ENCODE measurements around the gene SH2D4B. TPM values are rescaled to one million over a fixed set of nuclear protein-coding genes. Genes with fewer than 3 reads are reported as not detected.
A peak's percentile ranks its signal among the peaks of the same experiment; 100 is the strongest.
"Not testable (repeated sequence)": the region's sequence is repeated elsewhere in the genome, so short reads cannot be mapped to it uniquely, and the experiment has no call there.

Gene SH2D4B
- polyA plus RNA-seq, 4 donors = 0.03 to 0.09 TPM; not detected in 2

- Histone ChIP-seq H3K36me3 (ENCODE audit: control insufficient read depth in 3 of 3, insufficient read depth in 2 of 3, low read depth in 1 of 3, low read length in 3 of 3) (no peaks in the 10 kb centered on the region), H3K27ac (ENCODE audit: low read depth in 1 of 3, low read length in 2 of 3) (peak overlapping the region in 1 of 3 donors; percentile 2), H3K4me1 (ENCODE audit: control insufficient read depth in 3 of 3, insufficient read depth in 2 of 3, low read depth in 1 of 3, low read length in 2 of 3) (no peaks in the 10 kb centered on the region), H3K9me3 (ENCODE audit: control insufficient read depth in 2 of 2, insufficient read depth in 1 of 2, low read depth in 1 of 2, low read length in 1 of 2) (no peaks in the 10 kb centered on the region), H3K27me3 (ENCODE audit: control insufficient read depth in 3 of 3, insufficient read depth in 3 of 3, low read length in 3 of 3) (no peaks in the 10 kb centered on the region), H3K4me3 (ENCODE audit: low read depth in 1 of 3, low read length in 3 of 3) (peak overlapping the region in 1 of 3 donors; percentile 23)
- DNase-seq (peak in 1 of 2 donors; percentile 47), FAIRE-seq (no peak)
- 26 to 53% (median 48%) methylated on average over 11 of the region's 11 CpGs for WGBS, 3 donors
Measured at GRCh38 chr10:80540981-80541750, 3.5 kb downstream of the SH2D4B start.

- Histone ChIP-seq H3K27me3 (ENCODE audit: control insufficient read depth in 3 of 3, insufficient read depth in 3 of 3, low read length in 3 of 3) (no peaks in the 10 kb centered on the region), H3K36me3 (ENCODE audit: control insufficient read depth in 3 of 3, insufficient read depth in 2 of 3, low read depth in 1 of 3, low read length in 3 of 3) (no peaks in the 10 kb centered on the region), H3K9me3 (ENCODE audit: control insufficient read depth in 2 of 2, insufficient read depth in 1 of 2, low read depth in 1 of 2, low read length in 1 of 2) (no peaks in the 10 kb centered on the region), H3K4me1 (ENCODE audit: control insufficient read depth in 3 of 3, insufficient read depth in 2 of 3, low read depth in 1 of 3, low read length in 2 of 3) (no peaks in the 10 kb centered on the region), H3K4me3 (ENCODE audit: low read depth in 1 of 3, low read length in 3 of 3) (no peak overlapping the region), H3K27ac (ENCODE audit: low read depth in 1 of 3, low read length in 2 of 3) (no peak overlapping the region)
- FAIRE-seq = no peak
- DNase-seq = no peak
- 78 to 91% (median 80%) methylated on average over 4 of the region's 4 CpGs for WGBS, 3 donors
Measured at GRCh38 chr10:80542053-80542452, 4.4 kb downstream of the SH2D4B start.

- FAIRE-seq (no peak), DNase-seq (no peak)
- H3K4me3 ChIP-seq (ENCODE audit: low read depth in 1 of 3, low read length in 3 of 3) = no peak overlapping the region
- H3K27me3 ChIP-seq (ENCODE audit: control insufficient read depth in 3 of 3, insufficient read depth in 3 of 3, low read length in 3 of 3) = no peaks in the 10 kb centered on the region
- H3K4me1 ChIP-seq (ENCODE audit: control insufficient read depth in 3 of 3, insufficient read depth in 2 of 3, low read depth in 1 of 3, low read length in 2 of 3) = no peaks in the 10 kb centered on the region
- H3K9me3 ChIP-seq (ENCODE audit: control insufficient read depth in 2 of 2, insufficient read depth in 1 of 2, low read depth in 1 of 2, low read length in 1 of 2) = no peaks in the 10 kb centered on the region
- H3K27ac ChIP-seq (ENCODE audit: low read depth in 1 of 3, low read length in 2 of 3) = no peak overlapping the region
- 86 to 97% (median 94%) methylated on average over 13 to 19 of the region's 19 CpGs for WGBS, 3 donors
- H3K36me3 ChIP-seq (ENCODE audit: control insufficient read depth in 3 of 3, insufficient read depth in 2 of 3, low read depth in 1 of 3, low read length in 3 of 3) = no peaks in the 10 kb centered on the region
Measured at GRCh38 chr10:80542652-80543318, 5.1 kb downstream of the SH2D4B start.

GRCh38 chr10:80543319-80543672 is 5.6 kb downstream of the SH2D4B start:
- not testable (repeated sequence) for H3K4me1 ChIP-seq (ENCODE audit: control insufficient read depth in 3 of 3, insufficient read depth in 2 of 3, low read depth in 1 of 3, low read length in 2 of 3); DNase-seq; H3K9me3 ChIP-seq (ENCODE audit: control insufficient read depth in 2 of 2, insufficient read depth in 1 of 2, low read depth in 1 of 2, low read length in 1 of 2); H3K27me3 ChIP-seq (ENCODE audit: control insufficient read depth in 3 of 3, insufficient read depth in 3 of 3, low read length in 3 of 3); H3K27ac ChIP-seq (ENCODE audit: low read depth in 1 of 3, low read length in 2 of 3); H3K36me3 ChIP-seq (ENCODE audit: control insufficient read depth in 3 of 3, insufficient read depth in 2 of 3, low read depth in 1 of 3, low read length in 3 of 3); FAIRE-seq; H3K4me3 ChIP-seq (ENCODE audit: low read depth in 1 of 3, low read length in 3 of 3)
- WGBS, 3 donors = 94 to 98% (median 97%) methylated on average over 14 to 25 of the region's 25 CpGs

- H3K4me3 ChIP-seq (ENCODE audit: low read depth in 1 of 3, low read length in 3 of 3) = no peak overlapping the region
- no peak overlapping the region for H3K27ac ChIP-seq (ENCODE audit: low read depth in 1 of 3, low read length in 2 of 3)
- DNase-seq (no peak), FAIRE-seq (no peak)
- no peaks in the 10 kb centered on the region for H3K4me1 ChIP-seq (ENCODE audit: control insufficient read depth in 3 of 3, insufficient read depth in 2 of 3, low read depth in 1 of 3, low read length in 2 of 3)
- no peaks in the 10 kb centered on the region for H3K36me3 ChIP-seq (ENCODE audit: control insufficient read depth in 3 of 3, insufficient read depth in 2 of 3, low read depth in 1 of 3, low read length in 3 of 3)
- H3K9me3 ChIP-seq (ENCODE audit: control insufficient read depth in 2 of 2, insufficient read depth in 1 of 2, low read depth in 1 of 2, low read length in 1 of 2) = no peaks in the 10 kb centered on the region
- peaks cover 0 to 2% (median 0%) of the 10 kb centered on the region in 3 donors for H3K27me3 ChIP-seq (ENCODE audit: control insufficient read depth in 3 of 3, insufficient read depth in 3 of 3, low read length in 3 of 3)
- WGBS, 3 donors = 91 to 95% (median 94%) methylated on average over 12 of the region's 12 CpGs
Measured at GRCh38 chr10:80544316-80544953, 6.7 kb downstream of the SH2D4B start.

- Histone ChIP-seq H3K9me3 (ENCODE audit: control insufficient read depth in 2 of 2, insufficient read depth in 1 of 2, low read depth in 1 of 2, low read length in 1 of 2) (no peaks in the 10 kb centered on the region), H3K4me3 (ENCODE audit: low read depth in 1 of 3, low read length in 3 of 3) (no peak overlapping the region), H3K36me3 (ENCODE audit: control insufficient read depth in 3 of 3, insufficient read depth in 2 of 3, low read depth in 1 of 3, low read length in 3 of 3) (no peaks in the 10 kb centered on the region), H3K27ac (ENCODE audit: low read depth in 1 of 3, low read length in 2 of 3) (no peak overlapping the region), H3K4me1 (ENCODE audit: control insufficient read depth in 3 of 3, insufficient read depth in 2 of 3, low read depth in 1 of 3, low read length in 2 of 3) (no peaks in the 10 kb centered on the region), H3K27me3 (ENCODE audit: control insufficient read depth in 3 of 3, insufficient read depth in 3 of 3, low read length in 3 of 3) (peaks cover 0 to 2% (median 0%) of the 10 kb centered on the region in 3 donors)
- 88 to 91% (median 89%) methylated on average over 7 of the region's 7 CpGs for WGBS, 3 donors
- no peak for DNase-seq
- no peak for FAIRE-seq
Measured at GRCh38 chr10:80545258-80545881, 7.7 kb downstream of the SH2D4B start.

GRCh38 chr10:80552151-80552646 is 14.5 kb downstream of the SH2D4B start:
- Histone ChIP-seq H3K4me1 (ENCODE audit: control insufficient read depth in 3 of 3, insufficient read depth in 2 of 3, low read depth in 1 of 3, low read length in 2 of 3) (no peaks in the 10 kb centered on the region), H3K27ac (ENCODE audit: low read depth in 1 of 3, low read length in 2 of 3) (no peak overlapping the region)
- DNase-seq = peak; percentile 53 to 65

GRCh38 chr10:80553436-80553835 is 15.7 kb downstream of the SH2D4B start:
- 81 to 86% (median 83%) methylated on average over 5 of the region's 5 CpGs for WGBS, 3 donors
- no peak overlapping the region for H3K27ac ChIP-seq (ENCODE audit: low read depth in 1 of 3, low read length in 2 of 3)
- H3K4me3 ChIP-seq (ENCODE audit: low read depth in 1 of 3, low read length in 3 of 3) = no peak overlapping the region
- no peaks in the 10 kb centered on the region for H3K4me1 ChIP-seq (ENCODE audit: control insufficient read depth in 3 of 3, insufficient read depth in 2 of 3, low read depth in 1 of 3, low read length in 2 of 3)
- no peak for DNase-seq
- H3K9me3 ChIP-seq (ENCODE audit: control insufficient read depth in 2 of 2, insufficient read depth in 1 of 2, low read depth in 1 of 2, low read length in 1 of 2) = no peaks in the 10 kb centered on the region
- H3K36me3 ChIP-seq (ENCODE audit: control insufficient read depth in 3 of 3, insufficient read depth in 2 of 3, low read depth in 1 of 3, low read length in 3 of 3) = no peaks in the 10 kb centered on the region
- no peak for FAIRE-seq
- H3K27me3 ChIP-seq (ENCODE audit: control insufficient read depth in 3 of 3, insufficient read depth in 3 of 3, low read length in 3 of 3) = peaks cover 0 to 2% (median 0%) of the 10 kb centered on the region in 3 donors

More at GRCh38 chr10:80552151-80552646, 14.5 kb downstream of the SH2D4B start:
- WGBS, 3 donors = 10 to 30% (median 16%) methylated on average over 5 of the region's 5 CpGs
- FAIRE-seq = no peak
- no peaks in the 10 kb centered on the region for H3K9me3 ChIP-seq (ENCODE audit: control insufficient read depth in 2 of 2, insufficient read depth in 1 of 2, low read depth in 1 of 2, low read length in 1 of 2)
- peaks cover 0 to 2% (median 0%) of the 10 kb centered on the region in 3 donors for H3K27me3 ChIP-seq (ENCODE audit: control insufficient read depth in 3 of 3, insufficient read depth in 3 of 3, low read length in 3 of 3)
- H3K36me3 ChIP-seq (ENCODE audit: control insufficient read depth in 3 of 3, insufficient read depth in 2 of 3, low read depth in 1 of 3, low read length in 3 of 3) = no peaks in the 10 kb centered on the region
- H3K4me3 ChIP-seq (ENCODE audit: low read depth in 1 of 3, low read length in 3 of 3) = no peak overlapping the region
